ENCODE results near the gene MYH3. TPM values are rescaled to one million over a fixed set of nuclear protein-coding genes. Genes with fewer than 3 reads are reported as not detected.

The MYH3 gene
- polyA plus RNA-seq, 1 donor from 2014 or later: 0.74 TPM

DNA sequence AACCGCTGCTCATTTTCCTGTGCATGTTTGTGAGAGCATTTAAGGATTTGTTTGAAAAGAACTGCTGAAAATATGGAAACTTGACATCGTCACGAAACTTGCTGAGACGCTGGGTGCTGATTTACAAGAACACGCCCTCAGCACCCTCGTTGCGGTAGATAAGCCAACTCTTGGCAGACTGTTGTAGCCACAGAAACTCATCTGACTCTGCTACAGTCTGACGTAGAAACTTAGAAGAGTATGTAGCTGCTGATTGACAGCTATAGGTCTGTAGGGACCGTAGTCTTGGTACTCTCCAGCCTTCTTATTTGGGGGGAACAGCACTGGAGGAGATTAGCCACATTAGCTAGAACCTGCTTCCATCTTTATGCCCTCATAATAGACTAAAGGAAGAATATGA is 71.6 kb downstream of the MYH3 start:
- Histone ChIP-seq H2AFZ (ENCODE audit: low read depth, low read length) (no peak overlapping the region), H3K79me2 (replicated peaks; ENCODE audit: insufficient read depth, low read length) (no peaks in the 10 kb centered on the region), H3K27me3 (ENCODE audit: insufficient read depth, low read depth, low read length) (no peaks in the 10 kb centered on the region), H3K27ac (ENCODE audit: low read length) (no peak overlapping the region), H3K36me3 (ENCODE audit: insufficient read depth, low read length) (no peaks in the 10 kb centered on the region), H3F3A (ENCODE audit: insufficient read depth, low read length, poor library complexity, severe bottlenecking) (no peaks in the 10 kb centered on the region), H3K4me3 (ENCODE audit: low read length) (no peak overlapping the region), H3K9ac (ENCODE audit: low read length) (no peak overlapping the region), H3K9me3 (ENCODE audit: low read length) (no peaks in the 10 kb centered on the region), H3K4me2 (ENCODE audit: low read length) (no peak overlapping the region), H3K9me2 (ENCODE audit: insufficient read depth, low read length) (no peaks in the 10 kb centered on the region), H4K20me1 (ENCODE audit: insufficient read depth) (no peaks in the 10 kb centered on the region)
- TF ChIP-seq, protein P1, sequence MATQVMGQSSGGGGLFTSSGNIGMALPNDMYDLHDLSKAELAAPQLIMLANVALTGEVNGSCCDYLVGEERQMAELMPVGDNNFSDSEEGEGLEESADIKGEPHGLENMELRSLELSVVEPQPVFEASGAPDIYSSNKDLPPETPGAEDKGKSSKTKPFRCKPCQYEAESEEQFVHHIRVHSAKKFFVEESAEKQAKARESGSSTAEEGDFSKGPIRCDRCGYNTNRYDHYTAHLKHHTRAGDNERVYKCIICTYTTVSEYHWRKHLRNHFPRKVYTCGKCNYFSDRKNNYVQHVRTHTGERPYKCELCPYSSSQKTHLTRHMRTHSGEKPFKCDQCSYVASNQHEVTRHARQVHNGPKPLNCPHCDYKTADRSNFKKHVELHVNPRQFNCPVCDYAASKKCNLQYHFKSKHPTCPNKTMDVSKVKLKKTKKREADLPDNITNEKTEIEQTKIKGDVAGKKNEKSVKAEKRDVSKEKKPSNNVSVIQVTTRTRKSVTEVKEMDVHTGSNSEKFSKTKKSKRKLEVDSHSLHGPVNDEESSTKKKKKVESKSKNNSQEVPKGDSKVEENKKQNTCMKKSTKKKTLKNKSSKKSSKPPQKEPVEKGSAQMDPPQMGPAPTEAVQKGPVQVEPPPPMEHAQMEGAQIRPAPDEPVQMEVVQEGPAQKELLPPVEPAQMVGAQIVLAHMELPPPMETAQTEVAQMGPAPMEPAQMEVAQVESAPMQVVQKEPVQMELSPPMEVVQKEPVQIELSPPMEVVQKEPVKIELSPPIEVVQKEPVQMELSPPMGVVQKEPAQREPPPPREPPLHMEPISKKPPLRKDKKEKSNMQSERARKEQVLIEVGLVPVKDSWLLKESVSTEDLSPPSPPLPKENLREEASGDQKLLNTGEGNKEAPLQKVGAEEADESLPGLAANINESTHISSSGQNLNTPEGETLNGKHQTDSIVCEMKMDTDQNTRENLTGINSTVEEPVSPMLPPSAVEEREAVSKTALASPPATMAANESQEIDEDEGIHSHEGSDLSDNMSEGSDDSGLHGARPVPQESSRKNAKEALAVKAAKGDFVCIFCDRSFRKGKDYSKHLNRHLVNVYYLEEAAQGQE (IDR thresholded peaks at IDR 0.05; ENCODE audit: borderline replicate concordance): no peak
- TF ChIP-seq EZH2 (IDR thresholded peaks at IDR 0.05; ENCODE audit: borderline replicate concordance, insufficient read depth, low read length, poor library complexity, severe bottlenecking) (no peak), EP300 (conservative IDR thresholded peaks at IDR 0.05; ENCODE audit: poor library complexity, severe bottlenecking) (no peak), RAD21 (conservative IDR thresholded peaks at IDR 0.05) (no peak), SMC3 (conservative IDR thresholded peaks at IDR 0.05; ENCODE audit: poor library complexity) (no peak), MXI1 (conservative IDR thresholded peaks at IDR 0.05; ENCODE audit: poor library complexity, severe bottlenecking) (no peak)

DNA sequence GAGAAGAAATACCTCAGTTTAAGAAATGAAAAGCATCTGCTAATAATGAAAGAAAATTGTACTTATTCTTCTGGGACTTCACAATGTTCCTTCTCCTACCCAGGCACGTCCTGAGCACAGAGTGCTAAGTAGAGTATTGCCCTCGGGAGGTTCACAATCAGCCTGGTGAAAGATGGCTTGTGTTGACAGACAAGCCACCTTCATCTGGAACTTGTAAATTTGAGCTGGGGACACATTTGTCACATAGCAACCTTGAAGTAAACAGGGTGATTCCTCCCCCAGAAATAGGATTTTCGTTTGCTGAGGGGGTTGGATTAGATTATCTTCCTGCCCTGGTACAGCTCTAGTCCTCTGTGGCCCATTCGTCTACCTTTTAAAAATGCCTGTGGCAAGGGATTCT is 73.3 kb downstream of the MYH3 start:
- Histone ChIP-seq H3F3A (ENCODE audit: insufficient read depth, low read length, poor library complexity, severe bottlenecking) (no peaks in the 10 kb centered on the region), H3K79me2 (replicated peaks; ENCODE audit: insufficient read depth, low read length) (no peaks in the 10 kb centered on the region), H3K27ac (ENCODE audit: low read length) (no peak overlapping the region), H4K20me1 (ENCODE audit: insufficient read depth) (no peaks in the 10 kb centered on the region), H2AFZ (ENCODE audit: low read depth, low read length) (no peak overlapping the region), H3K36me3 (ENCODE audit: insufficient read depth, low read length) (no peaks in the 10 kb centered on the region), H3K27me3 (ENCODE audit: insufficient read depth, low read depth, low read length) (no peaks in the 10 kb centered on the region), H3K9me3 (ENCODE audit: low read length) (no peaks in the 10 kb centered on the region), H3K9me2 (ENCODE audit: insufficient read depth, low read length) (no peaks in the 10 kb centered on the region), H3K4me2 (ENCODE audit: low read length) (no peak overlapping the region), H3K9ac (ENCODE audit: low read length) (no peak overlapping the region), H3K4me3 (ENCODE audit: low read length) (no peak overlapping the region)
- TF ChIP-seq, protein P1 (IDR thresholded peaks at IDR 0.05; ENCODE audit: borderline replicate concordance): no peak
- TF ChIP-seq RAD21 (conservative IDR thresholded peaks at IDR 0.05): no peak
- no peak for TF ChIP-seq EP300 (conservative IDR thresholded peaks at IDR 0.05; ENCODE audit: poor library complexity, severe bottlenecking)
- TF ChIP-seq SMC3 (conservative IDR thresholded peaks at IDR 0.05; ENCODE audit: poor library complexity): no peak
- no peak for TF ChIP-seq EZH2 (IDR thresholded peaks at IDR 0.05; ENCODE audit: borderline replicate concordance, insufficient read depth, low read length, poor library complexity, severe bottlenecking)
- TF ChIP-seq, protein P2, sequence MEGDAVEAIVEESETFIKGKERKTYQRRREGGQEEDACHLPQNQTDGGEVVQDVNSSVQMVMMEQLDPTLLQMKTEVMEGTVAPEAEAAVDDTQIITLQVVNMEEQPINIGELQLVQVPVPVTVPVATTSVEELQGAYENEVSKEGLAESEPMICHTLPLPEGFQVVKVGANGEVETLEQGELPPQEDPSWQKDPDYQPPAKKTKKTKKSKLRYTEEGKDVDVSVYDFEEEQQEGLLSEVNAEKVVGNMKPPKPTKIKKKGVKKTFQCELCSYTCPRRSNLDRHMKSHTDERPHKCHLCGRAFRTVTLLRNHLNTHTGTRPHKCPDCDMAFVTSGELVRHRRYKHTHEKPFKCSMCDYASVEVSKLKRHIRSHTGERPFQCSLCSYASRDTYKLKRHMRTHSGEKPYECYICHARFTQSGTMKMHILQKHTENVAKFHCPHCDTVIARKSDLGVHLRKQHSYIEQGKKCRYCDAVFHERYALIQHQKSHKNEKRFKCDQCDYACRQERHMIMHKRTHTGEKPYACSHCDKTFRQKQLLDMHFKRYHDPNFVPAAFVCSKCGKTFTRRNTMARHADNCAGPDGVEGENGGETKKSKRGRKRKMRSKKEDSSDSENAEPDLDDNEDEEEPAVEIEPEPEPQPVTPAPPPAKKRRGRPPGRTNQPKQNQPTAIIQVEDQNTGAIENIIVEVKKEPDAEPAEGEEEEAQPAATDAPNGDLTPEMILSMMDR (IDR thresholded peaks at IDR 0.05; ENCODE audit: poor library complexity, severe bottlenecking): no peak
- TF ChIP-seq TAF1 (IDR thresholded peaks at IDR 0.05; ENCODE audit: low read depth): no peak
- TF ChIP-seq POLR2AphosphoS5 (IDR thresholded peaks at IDR 0.05): no peak
- no peak for TF ChIP-seq MXI1 (conservative IDR thresholded peaks at IDR 0.05; ENCODE audit: poor library complexity, severe bottlenecking)

Measured in neural cell (in vitro differentiated cells).